ENCODE data around the gene TRIM17. TPM values are rescaled to one million over a fixed set of nuclear protein-coding genes. Genes with fewer than 3 reads are reported as not detected.

Gene TRIM17
- total RNA-seq, 1 experiment from 2014 or later = not detected

DNA sequence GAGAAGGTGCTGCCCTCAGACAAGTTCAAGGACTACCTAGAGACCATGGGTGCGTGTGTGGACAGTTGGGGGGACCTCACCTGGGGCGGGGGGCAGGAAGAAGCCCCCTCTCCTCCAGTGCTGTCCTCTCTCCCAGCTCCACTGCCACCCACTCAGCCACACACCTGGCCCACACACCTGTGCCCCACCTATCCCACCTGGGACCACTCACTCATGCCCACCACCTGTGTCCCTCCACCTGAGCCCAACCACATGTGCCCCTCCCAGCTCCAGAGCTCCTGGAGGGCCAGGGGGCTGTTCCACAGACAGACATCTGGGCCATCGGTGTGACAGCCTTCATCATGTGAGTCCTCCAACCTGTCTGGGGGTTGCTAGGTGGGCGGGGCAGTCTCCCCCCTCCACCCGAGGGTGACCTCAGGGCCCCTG is 39.0 kb downstream of the TRIM17 start:
- no peak overlapping the region for H3K27ac ChIP-seq (ENCODE audit: low read length)
- CTCF ChIA-PET = no interaction called here
- intact Hi-C loops (cut with micrococcal nuclease) = loop anchor here (2.0 kb wide), 1 partner anchor 79 kb away; a partner anchor contains a TSS

DNA sequence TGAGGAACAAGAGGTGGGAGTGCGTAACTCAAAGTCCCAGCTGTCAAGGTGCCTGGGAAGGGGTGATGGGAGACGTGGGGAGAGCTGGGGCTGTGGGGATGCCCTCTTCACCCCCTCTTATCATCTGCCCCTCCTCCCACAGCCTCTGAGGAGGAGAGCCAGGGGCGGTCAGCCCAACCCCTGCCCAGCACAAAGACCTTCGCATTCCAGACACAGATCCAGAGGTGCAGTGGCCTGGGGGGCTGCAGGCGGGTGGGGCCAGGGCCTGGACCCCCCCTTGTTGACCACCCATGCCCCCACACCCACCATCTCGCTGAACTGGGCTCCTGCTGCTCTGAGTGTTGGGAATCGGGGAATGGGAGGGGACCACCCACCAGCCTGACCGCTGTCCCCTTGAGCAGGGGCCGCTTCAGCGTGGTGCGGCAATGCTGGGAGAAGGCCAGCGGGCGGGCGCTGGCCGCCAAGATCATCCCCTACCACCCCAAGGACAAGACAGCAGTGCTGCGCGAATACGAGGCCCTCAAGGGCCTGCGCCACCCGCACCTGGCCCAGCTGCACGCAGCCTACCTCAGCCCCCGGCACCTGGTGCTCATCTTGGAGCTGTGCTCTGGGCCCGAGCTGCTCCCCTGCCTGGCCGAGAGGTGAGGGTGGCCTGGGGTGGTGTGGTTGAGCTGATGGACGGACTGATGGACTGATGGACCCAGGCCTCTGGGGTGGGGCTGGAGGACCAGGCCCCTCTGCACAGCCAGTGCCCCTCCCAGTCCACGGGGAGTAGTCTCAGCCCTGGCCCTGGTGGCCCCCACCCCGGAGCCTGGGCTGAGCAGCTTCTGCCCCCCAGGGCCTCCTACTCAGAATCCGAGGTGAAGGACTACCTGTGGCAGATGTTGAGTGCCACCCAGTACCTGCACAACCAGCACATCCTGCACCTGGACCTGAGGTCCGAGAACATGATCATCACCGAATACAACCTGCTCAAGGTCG is 39.7 kb downstream of the TRIM17 start:
- no peak for ATAC-seq

More for the DNA sequence above, 39.0 kb downstream of the TRIM17 start:
- Histone ChIP-seq H3K4me1 (ENCODE audit: insufficient read depth, low read length) (peaks cover 19% of the 10 kb centered on the region), H3K9ac (ENCODE audit: low read length) (0 out of 2 replicates have a peak overlapping the region, but pooled peaks have one; percentile 30), H4K20me1 (ENCODE audit: low read length) (no peaks in the 10 kb centered on the region), H3K27me3 (ENCODE audit: low read length) (no peaks in the 10 kb centered on the region), H3K36me3 (ENCODE audit: low read depth, low read length) (no peaks in the 10 kb centered on the region), H3K4me3 (ENCODE audit: low read length) (peak overlapping the region; percentile 60), H3K79me2 (ENCODE audit: low read length) (no peaks in the 10 kb centered on the region), H3F3A (ENCODE audit: low read length, unreplicated experiment) (no peaks in the 10 kb centered on the region), H3K9me2 (replicated peaks; ENCODE audit: low read length) (no peaks in the 10 kb centered on the region), H2AFZ (ENCODE audit: low read length) (no peak overlapping the region), H3K9me3 (ENCODE audit: low read length) (no peaks in the 10 kb centered on the region), H3K4me2 (ENCODE audit: low read length) (peak overlapping the region; percentile 80)
- POLR2A ChIA-PET (ENCODE audit: unreplicated experiment) = no interaction called here
- no TSS peak for BruUV-seq (replicated peaks)
- ATAC-seq = no peak
- DNase-seq = no peak
- TF ChIP-seq EZH2phosphoT487 (IDR thresholded peaks at IDR 0.05; ENCODE audit: borderline replicate concordance, low read length) = no peak

DNA sequence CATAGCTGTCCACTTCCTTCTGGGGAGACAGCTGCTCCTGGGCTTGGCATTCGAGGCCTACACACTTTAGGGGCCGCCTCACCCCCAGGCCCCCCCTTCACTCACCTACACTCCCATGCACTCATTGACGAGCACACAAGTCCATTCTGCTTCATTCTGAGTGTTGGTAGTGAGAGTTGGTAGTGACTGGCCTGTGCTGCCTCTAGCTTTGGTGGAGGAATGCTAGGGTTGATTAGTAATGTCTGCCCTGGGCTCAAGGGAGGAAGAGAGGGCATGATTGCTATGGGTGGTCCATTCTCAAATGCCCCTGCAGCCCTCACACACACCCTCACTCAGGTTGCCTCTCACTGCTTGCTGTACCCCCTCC is 40.4 kb downstream of the TRIM17 start:
- no peak overlapping the region for H3K4me3 ChIP-seq (ENCODE audit: low read length)
- no peak overlapping the region for H3K4me2 ChIP-seq (ENCODE audit: low read length)
- no peak overlapping the region for H2AFZ ChIP-seq (ENCODE audit: low read length)
- no peak overlapping the region for H3K9ac ChIP-seq (ENCODE audit: low read length)
- H3K27ac ChIP-seq (ENCODE audit: low read length) = no peak overlapping the region
- no peaks in the 10 kb centered on the region for H3K36me3 ChIP-seq (ENCODE audit: low read depth, low read length)
- H3K9me2 ChIP-seq (replicated peaks; ENCODE audit: low read length) = no peaks in the 10 kb centered on the region
- peaks cover 27% of the 10 kb centered on the region for H3K4me1 ChIP-seq (ENCODE audit: insufficient read depth, low read length)
- ATAC-seq (no peak), DNase-seq (no peak)
- ChIA-PET POLR2A (ENCODE audit: unreplicated experiment) (no interaction called here), CTCF (no interaction called here)
- H3K79me2 ChIP-seq (ENCODE audit: low read length) = no peaks in the 10 kb centered on the region
- intact Hi-C loops (cut with micrococcal nuclease) = no loop called here
- no peaks in the 10 kb centered on the region for H3K9me3 ChIP-seq (ENCODE audit: low read length)
- H3K27me3 ChIP-seq (ENCODE audit: low read length) = no peaks in the 10 kb centered on the region
- TF ChIP-seq EZH2 (IDR thresholded peaks at IDR 0.05; ENCODE audit: low read length, unreplicated experiment) (no peak), EZH2phosphoT487 (IDR thresholded peaks at IDR 0.05; ENCODE audit: borderline replicate concordance, low read length) (no peak)
- TF ChIP-seq, protein P1, sequence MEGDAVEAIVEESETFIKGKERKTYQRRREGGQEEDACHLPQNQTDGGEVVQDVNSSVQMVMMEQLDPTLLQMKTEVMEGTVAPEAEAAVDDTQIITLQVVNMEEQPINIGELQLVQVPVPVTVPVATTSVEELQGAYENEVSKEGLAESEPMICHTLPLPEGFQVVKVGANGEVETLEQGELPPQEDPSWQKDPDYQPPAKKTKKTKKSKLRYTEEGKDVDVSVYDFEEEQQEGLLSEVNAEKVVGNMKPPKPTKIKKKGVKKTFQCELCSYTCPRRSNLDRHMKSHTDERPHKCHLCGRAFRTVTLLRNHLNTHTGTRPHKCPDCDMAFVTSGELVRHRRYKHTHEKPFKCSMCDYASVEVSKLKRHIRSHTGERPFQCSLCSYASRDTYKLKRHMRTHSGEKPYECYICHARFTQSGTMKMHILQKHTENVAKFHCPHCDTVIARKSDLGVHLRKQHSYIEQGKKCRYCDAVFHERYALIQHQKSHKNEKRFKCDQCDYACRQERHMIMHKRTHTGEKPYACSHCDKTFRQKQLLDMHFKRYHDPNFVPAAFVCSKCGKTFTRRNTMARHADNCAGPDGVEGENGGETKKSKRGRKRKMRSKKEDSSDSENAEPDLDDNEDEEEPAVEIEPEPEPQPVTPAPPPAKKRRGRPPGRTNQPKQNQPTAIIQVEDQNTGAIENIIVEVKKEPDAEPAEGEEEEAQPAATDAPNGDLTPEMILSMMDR (conservative IDR thresholded peaks at IDR 0.05; ENCODE audit: low read depth, low read length) = no peak
- no peaks in the 10 kb centered on the region for H3F3A ChIP-seq (ENCODE audit: low read length, unreplicated experiment)
- no peaks in the 10 kb centered on the region for H4K20me1 ChIP-seq (ENCODE audit: low read length)
- BruUV-seq (replicated peaks) = TSS peak; percentile 19

More for the DNA sequence above, 39.7 kb downstream of the TRIM17 start:
- intact Hi-C loops (cut with micrococcal nuclease) = no loop called here
- Histone ChIP-seq H3K36me3 (ENCODE audit: low read depth, low read length) (no peaks in the 10 kb centered on the region), H3K4me3 (ENCODE audit: low read length) (no peak overlapping the region), H3K9me2 (replicated peaks; ENCODE audit: low read length) (no peaks in the 10 kb centered on the region), H2AFZ (ENCODE audit: low read length) (no peak overlapping the region), H3K79me2 (ENCODE audit: low read length) (no peaks in the 10 kb centered on the region), H3F3A (ENCODE audit: low read length, unreplicated experiment) (no peaks in the 10 kb centered on the region), H3K27ac (ENCODE audit: low read length) (no peak overlapping the region), H3K27me3 (ENCODE audit: low read length) (no peaks in the 10 kb centered on the region), H3K9me3 (ENCODE audit: low read length) (no peaks in the 10 kb centered on the region), H3K4me1 (ENCODE audit: insufficient read depth, low read length) (peaks cover 24% of the 10 kb centered on the region), H3K4me2 (ENCODE audit: low read length) (no peak overlapping the region), H4K20me1 (ENCODE audit: low read length) (no peaks in the 10 kb centered on the region), H3K9ac (ENCODE audit: low read length) (no peak overlapping the region)
- ChIA-PET CTCF (no interaction called here), POLR2A (ENCODE audit: unreplicated experiment) (no interaction called here)
- BruUV-seq (replicated peaks) = no TSS peak
- DNase-seq = no peak
- TF ChIP-seq, protein P1 (conservative IDR thresholded peaks at IDR 0.05; ENCODE audit: low read depth, low read length) = no peak
- TF ChIP-seq EZH2 (IDR thresholded peaks at IDR 0.05; ENCODE audit: low read length, unreplicated experiment) = no peak
- no peak for TF ChIP-seq EZH2phosphoT487 (IDR thresholded peaks at IDR 0.05; ENCODE audit: borderline replicate concordance, low read length)

All from PC-3 (cell line).